ENCODE measurements around the gene AQP3.

AQP3 gene

GRCh38 chr9:33480976-33481375, 33.6 kb upstream of the AQP3 start:
- H3K14ac ChIP-seq (ENCODE audit: low read length) = no peak overlapping the region

GRCh38 chr9:33480106-33480505, 32.7 kb upstream of the AQP3 start:
- Histone ChIP-seq H3K27me3 (ENCODE audit: control insufficient read depth in 3 of 3, insufficient read depth in 3 of 3, low read depth in 1 of 3, low read length in 3 of 3) (no peaks in the 10 kb centered on the region), H3K23ac (ENCODE audit: low read depth, low read length, poor library complexity) (no peak overlapping the region), H2BK5ac (ENCODE audit: low read length) (no peak overlapping the region), H3K36me3 (replicated peaks in 1 of 2; ENCODE audit: control insufficient read depth in 2 of 2, insufficient read depth in 2 of 2, low read length in 2 of 2) (peaks cover 0 to 3% of the 10 kb centered on the region in 2 donors), H2BK12ac (ENCODE audit: low read length) (no peak overlapping the region), H3K14ac (ENCODE audit: low read length) (no peak overlapping the region), H3K18ac (ENCODE audit: low read length) (no peak overlapping the region), H4K8ac (ENCODE audit: low read depth, low read length) (no peak overlapping the region), H3K9me3 (replicated peaks in 1 of 2; ENCODE audit: control insufficient read depth in 2 of 2, insufficient read depth in 1 of 2, low read depth in 1 of 2, low read length in 2 of 2) (no peaks in the 10 kb centered on the region), H4K91ac (ENCODE audit: low read depth, low read length, poor library complexity) (no peak overlapping the region), H2BK120ac (ENCODE audit: low read depth, low read length) (no peak overlapping the region), H3K79me1 (ENCODE audit: low read depth, low read length) (no peaks in the 10 kb centered on the region), H3K4me1 (ENCODE audit: control insufficient read depth in 2 of 2, insufficient read depth in 1 of 2, low read depth in 1 of 2, low read length in 2 of 2) (no peaks in the 10 kb centered on the region), H2BK15ac (ENCODE audit: low read length) (no peak overlapping the region), H3K4me3 (ENCODE audit: low read length in 2 of 2) (no peak overlapping the region), H3K27ac (replicated peaks; ENCODE audit: low read length) (no peak overlapping the region), H3K4ac (ENCODE audit: low read length) (no peak overlapping the region), H3K9ac (ENCODE audit: low read depth, low read length, poor library complexity) (no peak overlapping the region), H2AFZ (ENCODE audit: low read length) (no peak overlapping the region), H2AK5ac (ENCODE audit: low read depth, low read length) (no peak overlapping the region), H3K4me2 (ENCODE audit: insufficient read depth, low read length, poor library complexity, severe bottlenecking) (no peak overlapping the region)
- WGBS, 2 donors (ENCODE audit: extremely low coverage in 2 of 2, insufficient read length in 2 of 2, insufficient replicate concordance in 1 of 2) = no CpG with 5 or more reads among the region's 2 CpGs
- DNase-seq (ENCODE audit: low spot score) = no peak

More at GRCh38 chr9:33480976-33481375, 33.6 kb upstream of the AQP3 start:
- Histone ChIP-seq H2BK120ac (ENCODE audit: low read depth, low read length) (no peak overlapping the region), H3K18ac (ENCODE audit: low read length) (no peak overlapping the region), H3K79me1 (ENCODE audit: low read depth, low read length) (no peaks in the 10 kb centered on the region), H2AFZ (ENCODE audit: low read length) (no peak overlapping the region), H2BK15ac (ENCODE audit: low read length) (no peak overlapping the region), H3K9ac (ENCODE audit: low read depth, low read length, poor library complexity) (no peak overlapping the region), H3K36me3 (replicated peaks in 1 of 2; ENCODE audit: control insufficient read depth in 2 of 2, insufficient read depth in 2 of 2, low read length in 2 of 2) (peaks cover 0 to 3% of the 10 kb centered on the region in 2 donors), H3K27ac (replicated peaks; ENCODE audit: low read length) (no peak overlapping the region), H4K8ac (ENCODE audit: low read depth, low read length) (no peak overlapping the region), H3K4ac (ENCODE audit: low read length) (no peak overlapping the region), H2AK5ac (ENCODE audit: low read depth, low read length) (no peak overlapping the region), H2BK5ac (ENCODE audit: low read length) (no peak overlapping the region), H4K91ac (ENCODE audit: low read depth, low read length, poor library complexity) (no peak overlapping the region), H3K9me3 (replicated peaks in 1 of 2; ENCODE audit: control insufficient read depth in 2 of 2, insufficient read depth in 1 of 2, low read depth in 1 of 2, low read length in 2 of 2) (no peaks in the 10 kb centered on the region), H3K4me3 (ENCODE audit: low read length in 2 of 2) (no peak overlapping the region), H3K27me3 (ENCODE audit: control insufficient read depth in 3 of 3, insufficient read depth in 3 of 3, low read depth in 1 of 3, low read length in 3 of 3) (no peaks in the 10 kb centered on the region), H3K23ac (ENCODE audit: low read depth, low read length, poor library complexity) (no peak overlapping the region), H3K4me1 (ENCODE audit: control insufficient read depth in 2 of 2, insufficient read depth in 1 of 2, low read depth in 1 of 2, low read length in 2 of 2) (no peaks in the 10 kb centered on the region), H3K4me2 (ENCODE audit: insufficient read depth, low read length, poor library complexity, severe bottlenecking) (no peak overlapping the region), H2BK12ac (ENCODE audit: low read length) (no peak overlapping the region)
- DNase-seq (ENCODE audit: low spot score) = no peak
- no CpG with 5 or more reads among the region's 6 CpGs for WGBS, 2 donors (ENCODE audit: extremely low coverage in 2 of 2, insufficient read length in 2 of 2, insufficient replicate concordance in 1 of 2)

GRCh38 chr9:33476503-33476902, 29.1 kb upstream of the AQP3 start:
- H4K8ac ChIP-seq (ENCODE audit: low read depth, low read length) = no peak overlapping the region
- no peak overlapping the region for H3K27ac ChIP-seq (replicated peaks; ENCODE audit: low read length)
- no peak overlapping the region for H3K18ac ChIP-seq (ENCODE audit: low read length)
- no peak overlapping the region for H3K14ac ChIP-seq (ENCODE audit: low read length)
- no peak overlapping the region for H3K9ac ChIP-seq (ENCODE audit: low read depth, low read length, poor library complexity)
- no peaks in the 10 kb centered on the region for H3K27me3 ChIP-seq (ENCODE audit: control insufficient read depth in 3 of 3, insufficient read depth in 3 of 3, low read depth in 1 of 3, low read length in 3 of 3)
- no peak overlapping the region for H2AK5ac ChIP-seq (ENCODE audit: low read depth, low read length)
- no peak overlapping the region for H2AFZ ChIP-seq (ENCODE audit: low read length)
- WGBS, 2 donors (ENCODE audit: extremely low coverage in 2 of 2, insufficient read length in 2 of 2, insufficient replicate concordance in 1 of 2) = no CpG with 5 or more reads among the region's 10 CpGs
- no peak overlapping the region for H3K4me3 ChIP-seq (ENCODE audit: low read length in 2 of 2)
- DNase-seq (ENCODE audit: low spot score) = no peak
- H2BK12ac ChIP-seq (ENCODE audit: low read length) = no peak overlapping the region
- peaks cover 6% of the 10 kb centered on the region for H3K79me1 ChIP-seq (ENCODE audit: low read depth, low read length)
- no peak overlapping the region for H2BK5ac ChIP-seq (ENCODE audit: low read length)
- H3K36me3 ChIP-seq (replicated peaks in 1 of 2; ENCODE audit: control insufficient read depth in 2 of 2, insufficient read depth in 2 of 2, low read length in 2 of 2) = peaks cover 6 to 13% of the 10 kb centered on the region in 2 donors
- H3K23ac ChIP-seq (ENCODE audit: low read depth, low read length, poor library complexity) = no peak overlapping the region
- H3K4me1 ChIP-seq (ENCODE audit: control insufficient read depth in 2 of 2, insufficient read depth in 1 of 2, low read depth in 1 of 2, low read length in 2 of 2) = peaks cover 4 to 6% of the 10 kb centered on the region in 2 donors
- no peak overlapping the region for H3K4ac ChIP-seq (ENCODE audit: low read length)
- H3K4me2 ChIP-seq (ENCODE audit: insufficient read depth, low read length, poor library complexity, severe bottlenecking) = no peak overlapping the region
- no peak overlapping the region for H4K91ac ChIP-seq (ENCODE audit: low read depth, low read length, poor library complexity)
- no peak overlapping the region for H2BK120ac ChIP-seq (ENCODE audit: low read depth, low read length)
- H2BK15ac ChIP-seq (ENCODE audit: low read length) = no peak overlapping the region
- H3K9me3 ChIP-seq (replicated peaks in 1 of 2; ENCODE audit: control insufficient read depth in 2 of 2, insufficient read depth in 1 of 2, low read depth in 1 of 2, low read length in 2 of 2) = no peaks in the 10 kb centered on the region

GRCh38 chr9:33475357-33475756, 28.0 kb upstream of the AQP3 start:
- peaks cover 10 to 22% of the 10 kb centered on the region in 2 donors for H3K36me3 ChIP-seq (replicated peaks in 1 of 2; ENCODE audit: control insufficient read depth in 2 of 2, insufficient read depth in 2 of 2, low read length in 2 of 2)
- no peak overlapping the region for H2BK120ac ChIP-seq (ENCODE audit: low read depth, low read length)
- H3K14ac ChIP-seq (ENCODE audit: low read length) = no peak overlapping the region
- H4K91ac ChIP-seq (ENCODE audit: low read depth, low read length, poor library complexity) = no peak overlapping the region
- no peak overlapping the region for H2BK5ac ChIP-seq (ENCODE audit: low read length)
- H3K79me1 ChIP-seq (ENCODE audit: low read depth, low read length) = peaks cover 6% of the 10 kb centered on the region
- H3K9ac ChIP-seq (ENCODE audit: low read depth, low read length, poor library complexity) = no peak overlapping the region
- no peak for DNase-seq (ENCODE audit: low spot score)
- no peak overlapping the region for H4K8ac ChIP-seq (ENCODE audit: low read depth, low read length)
- no peak overlapping the region for H2AFZ ChIP-seq (ENCODE audit: low read length)
- H3K27ac ChIP-seq (replicated peaks; ENCODE audit: low read length) = no peak overlapping the region
- H3K9me3 ChIP-seq (replicated peaks in 1 of 2; ENCODE audit: control insufficient read depth in 2 of 2, insufficient read depth in 1 of 2, low read depth in 1 of 2, low read length in 2 of 2) = no peaks in the 10 kb centered on the region
- H2AK5ac ChIP-seq (ENCODE audit: low read depth, low read length) = no peak overlapping the region
- no peak overlapping the region for H3K23ac ChIP-seq (ENCODE audit: low read depth, low read length, poor library complexity)
- no peak overlapping the region for H2BK15ac ChIP-seq (ENCODE audit: low read length)
- no peak overlapping the region for H3K4ac ChIP-seq (ENCODE audit: low read length)
- H3K18ac ChIP-seq (ENCODE audit: low read length) = no peak overlapping the region
- H3K4me3 ChIP-seq (ENCODE audit: low read length in 2 of 2) = no peak overlapping the region
- no CpG with 5 or more reads among the region's 1 CpG for WGBS, 2 donors (ENCODE audit: extremely low coverage in 2 of 2, insufficient read length in 2 of 2, insufficient replicate concordance in 1 of 2)
- H3K27me3 ChIP-seq (ENCODE audit: control insufficient read depth in 3 of 3, insufficient read depth in 3 of 3, low read depth in 1 of 3, low read length in 3 of 3) = no peaks in the 10 kb centered on the region
- peaks cover 4 to 8% of the 10 kb centered on the region in 2 donors for H3K4me1 ChIP-seq (ENCODE audit: control insufficient read depth in 2 of 2, insufficient read depth in 1 of 2, low read depth in 1 of 2, low read length in 2 of 2)
- no peak overlapping the region for H2BK12ac ChIP-seq (ENCODE audit: low read length)
- no peak overlapping the region for H3K4me2 ChIP-seq (ENCODE audit: insufficient read depth, low read length, poor library complexity, severe bottlenecking)

Data from neuronal stem cell (in vitro differentiated cells).